ENCODE data around the gene RHBDF2.
A peak's percentile ranks its signal among the peaks of the same experiment; 100 is the strongest.

RHBDF2 gene

DNA sequence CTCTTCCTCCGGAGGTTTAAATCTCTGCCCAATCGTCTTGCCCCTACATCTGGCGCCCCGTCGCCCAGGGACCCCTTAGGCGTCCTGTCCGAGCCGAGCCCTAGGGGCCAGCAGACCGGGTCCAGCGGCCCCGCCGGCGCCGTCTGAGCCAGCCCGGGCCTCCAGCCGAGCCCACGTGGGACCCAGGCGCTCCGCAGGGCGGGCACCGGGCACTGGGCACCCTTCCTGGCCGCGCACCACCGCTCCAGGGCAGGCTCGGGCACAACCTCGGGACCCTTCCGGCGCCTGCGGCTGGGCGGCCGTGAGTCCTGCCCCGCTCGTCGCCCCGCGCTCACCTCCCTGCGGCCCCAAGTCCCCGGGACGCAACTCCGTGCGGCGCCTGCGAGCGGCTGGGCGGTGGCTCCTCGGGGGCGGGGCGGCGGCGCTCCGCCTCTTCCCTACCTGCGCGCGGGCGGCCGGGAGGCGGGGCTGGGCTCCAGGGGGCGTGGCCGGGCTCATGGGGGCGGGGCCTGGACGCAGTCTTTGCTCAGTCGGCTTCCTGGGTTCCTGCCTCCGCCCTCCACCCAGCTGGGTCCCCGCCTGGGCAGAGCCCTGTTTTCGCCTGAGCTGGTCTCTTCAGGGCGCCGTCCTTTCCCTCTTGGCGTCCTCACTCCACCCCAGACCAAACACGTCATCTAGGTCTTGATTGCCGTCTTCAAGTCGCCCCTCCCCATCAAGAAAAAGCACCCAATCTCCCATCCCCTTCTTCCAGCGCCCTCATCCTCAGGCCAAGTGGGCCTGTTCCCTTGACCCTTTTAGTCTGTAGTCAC is at the start of gene RHBDF2:
Gene RHBDF2 (minus strand): TSS at position 406 of the 809 bp plus-strand sequence. CDS start 19,899 bp downstream, outside the sequence.
- DNase-seq, result peak; percentile 80

DNA sequence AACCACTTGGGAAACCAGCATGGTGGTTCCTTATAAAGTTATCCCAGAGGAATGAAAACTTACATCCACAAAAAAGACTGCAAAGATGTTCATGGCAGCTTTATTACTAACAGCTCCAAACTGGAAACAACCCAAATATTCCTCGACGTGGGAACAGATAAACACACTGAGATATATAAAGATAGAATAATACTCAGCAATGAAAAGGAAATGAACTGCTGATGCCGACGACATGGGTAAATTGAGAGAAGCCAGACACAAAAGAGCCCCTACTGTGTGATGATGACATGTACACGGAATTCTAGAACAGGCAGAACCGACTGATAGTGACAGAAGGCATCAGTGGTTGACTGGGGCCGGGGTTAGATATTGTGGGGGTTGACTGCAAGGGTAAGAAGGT is 48.3 kb upstream of the RHBDF2 start:
- DNase-seq, result no peak

DNA sequence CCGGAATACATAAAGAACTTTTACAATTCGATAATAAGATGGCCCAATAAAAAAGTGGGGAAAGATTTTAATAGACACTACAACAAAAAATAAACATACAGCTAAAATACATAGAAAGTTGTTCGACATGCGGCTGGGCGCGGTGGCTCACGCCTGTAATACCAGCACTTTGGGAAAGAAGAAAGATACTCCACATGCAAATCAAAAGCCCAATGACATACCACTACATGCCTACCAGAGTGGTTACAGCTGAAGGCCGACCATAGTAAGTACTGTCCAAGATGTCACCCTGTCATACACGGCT is 47.9 kb upstream of the RHBDF2 start:
- no peak for DNase-seq

DNA sequence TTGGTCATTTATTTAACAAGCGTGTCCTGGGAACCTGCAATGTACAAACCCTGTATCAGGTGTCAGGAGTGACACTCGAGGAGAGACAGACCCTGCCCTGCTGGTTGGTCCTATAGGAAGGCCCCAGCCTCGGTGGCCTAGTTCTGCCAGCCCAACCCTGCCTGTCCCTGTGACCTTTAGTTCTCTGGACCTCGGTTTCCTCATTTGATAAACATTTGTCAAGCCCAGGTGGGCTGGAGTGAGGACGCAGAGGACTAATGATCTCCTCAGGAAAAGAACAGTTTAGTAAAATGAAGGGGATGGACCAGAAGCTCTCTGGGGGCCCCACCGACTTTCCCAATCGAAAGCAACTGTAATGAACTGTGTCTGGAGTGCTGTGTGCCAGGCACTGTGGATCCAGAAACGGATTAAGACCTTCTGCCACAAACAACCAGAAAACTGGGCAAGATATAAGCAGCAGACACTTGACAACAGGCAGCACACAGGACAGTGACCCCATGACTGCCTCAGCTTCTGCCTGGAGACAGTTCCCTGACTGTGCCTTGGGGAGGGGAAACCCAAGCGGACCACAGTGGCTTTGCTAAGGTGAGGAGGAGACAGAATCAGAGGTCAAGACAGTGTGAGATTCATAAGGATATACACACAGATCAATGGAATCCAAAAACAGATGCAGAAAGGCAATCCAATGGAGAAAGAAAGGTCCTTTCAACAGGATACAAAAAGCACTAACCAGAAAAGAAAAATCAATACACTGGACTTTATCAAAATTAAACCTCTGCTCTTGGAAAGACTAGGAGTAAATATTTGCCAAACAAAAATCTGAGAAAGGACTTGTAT is 47.4 kb upstream of the RHBDF2 start:
- no peak for DNase-seq

DNA sequence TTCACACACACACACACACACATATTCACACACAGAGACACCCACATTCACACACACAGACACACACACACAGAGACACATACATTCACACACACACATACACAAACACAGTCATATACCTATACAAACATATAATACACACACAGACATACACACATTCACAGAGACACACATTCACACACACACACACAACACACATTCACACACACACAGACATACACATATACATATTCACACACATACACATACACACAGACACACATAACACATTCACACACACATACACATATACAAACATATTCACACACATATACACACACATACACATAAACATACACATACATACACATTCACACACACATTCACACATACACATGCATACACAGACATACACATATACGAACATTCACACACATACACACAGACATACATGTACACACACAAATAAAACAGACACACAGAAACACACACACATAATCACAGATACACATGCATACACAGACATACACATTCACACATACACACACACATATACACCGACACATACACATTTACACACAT is 46.5 kb upstream of the RHBDF2 start:
- DNase-seq, result no peak

DNA sequence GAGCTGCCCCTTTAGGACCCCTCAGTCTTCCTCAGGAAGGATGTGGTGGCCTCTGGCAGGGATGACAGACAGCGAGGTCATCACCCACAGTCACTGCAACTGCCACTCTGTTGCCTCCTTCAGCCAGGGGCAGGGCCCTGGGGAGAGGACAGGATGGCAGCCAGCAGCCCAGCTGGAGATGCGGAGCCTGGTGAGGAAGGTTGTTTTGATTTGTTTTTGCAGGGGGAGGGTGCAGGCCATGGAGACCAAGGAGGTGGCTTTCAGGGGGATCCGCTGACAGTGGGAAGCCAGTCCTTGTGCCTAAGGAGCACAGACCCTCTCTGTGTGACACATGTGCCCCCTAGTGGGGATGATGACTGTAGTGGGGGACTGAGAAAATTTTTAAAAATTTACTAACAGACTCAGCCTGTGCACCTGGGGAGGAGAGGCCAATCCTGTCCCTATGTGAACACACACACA is 46.0 kb upstream of the RHBDF2 start:
- peak; percentile 75 for DNase-seq

DNA sequence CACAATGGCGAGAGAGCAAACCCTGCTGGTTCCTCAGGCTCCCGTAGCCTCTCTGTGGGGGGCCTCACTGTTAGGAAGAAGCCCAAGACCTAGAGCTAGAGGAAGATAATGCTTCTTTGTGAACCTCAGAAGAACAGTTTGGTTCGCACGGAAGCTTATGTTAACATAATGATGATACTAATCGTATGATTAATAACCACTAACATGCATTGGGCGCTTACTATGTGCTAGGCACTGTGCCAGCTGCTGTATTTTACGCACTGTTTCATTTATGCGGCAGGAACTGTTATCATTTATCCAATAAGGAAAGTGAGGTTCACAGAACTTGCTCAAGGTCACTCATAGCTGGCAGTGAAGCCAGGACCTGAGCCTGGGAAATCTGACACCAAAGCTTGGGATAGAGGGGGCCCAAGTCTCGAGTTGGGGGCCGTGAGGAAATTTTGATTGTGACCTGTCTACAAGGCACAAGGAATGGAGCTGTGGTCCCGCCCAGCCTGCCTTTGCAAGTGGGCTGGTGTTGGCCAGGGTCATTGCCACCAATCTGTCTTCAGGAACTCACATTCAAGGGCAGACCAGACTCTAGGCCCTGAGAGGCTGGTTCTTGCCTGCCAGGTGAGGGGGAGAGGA is 45.4 kb upstream of the RHBDF2 start:
- no peak for DNase-seq

DNA sequence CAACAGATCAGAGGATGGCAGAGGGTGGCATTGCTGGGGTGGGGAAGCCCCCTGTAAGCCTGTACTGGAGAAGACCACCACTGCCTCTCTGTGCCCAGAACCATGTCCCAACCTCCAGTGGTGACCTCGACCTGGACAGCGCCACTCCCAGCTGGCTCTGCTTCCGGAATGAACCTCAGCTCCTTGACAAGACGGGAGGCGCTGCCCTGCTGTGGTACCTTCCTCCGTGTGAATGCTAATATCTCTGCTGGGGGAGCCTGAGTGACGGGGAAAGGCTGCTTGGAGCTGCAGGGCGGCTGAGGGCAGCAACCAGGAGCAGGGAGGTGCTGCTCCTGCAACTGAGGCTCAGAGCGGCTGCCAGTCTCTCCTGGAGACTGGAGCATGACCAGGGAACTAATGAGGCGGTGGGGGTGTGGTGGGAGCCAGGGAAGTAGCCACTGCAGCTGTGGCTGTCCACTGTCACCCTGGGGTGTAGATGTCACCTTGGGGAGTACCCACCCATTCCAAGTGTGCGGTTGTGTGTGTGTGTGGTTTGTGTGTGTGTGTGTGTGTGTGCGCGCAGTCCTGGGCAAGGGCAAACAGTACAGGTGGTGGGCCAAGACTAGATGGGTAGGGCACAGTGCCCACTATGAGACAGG is 44.8 kb upstream of the RHBDF2 start:
- DNase-seq, result no peak

DNA sequence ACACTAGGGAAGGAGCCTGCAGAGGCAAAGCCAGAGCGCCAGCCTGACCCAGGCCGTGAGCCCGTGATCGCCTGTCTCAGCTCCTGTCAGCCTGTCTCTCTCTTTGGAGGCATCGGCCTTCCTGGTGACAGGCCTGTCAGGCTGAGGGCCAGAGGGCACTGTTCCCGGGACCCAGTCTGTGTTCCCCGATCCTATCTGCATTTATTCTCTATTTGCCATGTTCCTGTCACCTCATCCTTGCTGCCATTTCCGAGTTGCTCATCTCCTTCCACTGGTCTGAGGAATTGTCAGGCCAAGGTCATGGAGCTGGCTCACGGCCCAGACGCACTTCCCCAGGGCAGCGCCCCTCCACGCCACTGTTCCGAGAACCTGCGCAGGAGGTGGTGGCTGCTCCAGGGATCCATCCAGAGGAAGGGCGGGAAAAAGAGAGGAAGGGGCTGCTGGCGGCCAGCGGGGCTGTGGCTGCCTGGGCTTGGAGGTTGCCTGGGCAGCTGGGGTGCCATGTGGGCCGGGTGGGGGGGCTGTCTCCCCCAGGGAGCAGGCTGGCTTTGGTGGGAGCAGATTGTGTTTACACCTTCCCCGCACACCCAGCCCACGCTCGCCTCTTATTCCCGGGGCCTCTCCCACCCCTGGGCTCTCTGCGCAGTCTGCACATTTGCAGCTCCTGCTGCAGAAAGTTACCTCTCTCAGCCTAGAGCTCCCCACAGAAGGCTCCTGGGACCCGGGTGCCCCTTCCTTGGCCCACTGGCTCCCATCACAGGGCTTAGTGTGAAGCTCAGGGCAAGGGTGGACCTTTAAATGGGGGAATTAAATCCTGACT is 43.5 kb upstream of the RHBDF2 start:
- DNase-seq, result peak; percentile 65

DNA sequence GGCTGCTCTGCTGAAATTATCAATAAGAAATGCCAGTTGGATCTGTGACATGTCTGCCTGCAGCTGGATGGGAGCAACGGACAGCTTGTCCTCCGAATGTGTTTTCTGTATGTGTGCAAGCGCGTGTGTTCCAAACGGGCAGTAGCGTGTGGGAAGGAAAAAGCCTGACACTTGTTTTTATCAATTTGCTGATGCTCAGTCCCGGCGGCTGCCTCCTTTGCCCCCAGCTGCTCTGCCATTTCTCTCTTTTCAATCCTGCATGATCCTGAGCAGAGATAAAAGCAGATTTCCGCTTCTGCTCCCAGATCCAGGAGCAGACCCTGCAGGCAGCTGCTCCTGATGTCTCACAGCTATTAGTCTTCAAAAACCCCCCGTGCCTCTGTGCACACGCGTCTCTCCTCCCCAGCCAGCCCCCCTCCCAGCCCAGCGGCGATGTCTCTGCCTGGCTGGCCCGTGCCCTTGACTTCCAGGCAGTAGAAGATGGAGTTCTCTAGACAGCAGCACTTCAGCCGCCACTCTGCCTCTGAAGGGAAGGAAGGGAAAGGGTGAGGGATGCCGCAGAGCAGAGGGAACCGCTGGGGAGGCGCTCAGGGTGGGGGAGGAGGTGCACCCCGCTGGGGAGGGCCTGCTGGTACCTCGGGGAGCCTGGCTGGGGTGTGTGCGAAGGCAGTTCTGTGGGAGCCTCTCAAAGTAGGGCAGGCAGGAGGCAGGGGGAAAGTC is 42.8 kb upstream of the RHBDF2 start:
- DNase-seq, result peak; percentile 54

DNA sequence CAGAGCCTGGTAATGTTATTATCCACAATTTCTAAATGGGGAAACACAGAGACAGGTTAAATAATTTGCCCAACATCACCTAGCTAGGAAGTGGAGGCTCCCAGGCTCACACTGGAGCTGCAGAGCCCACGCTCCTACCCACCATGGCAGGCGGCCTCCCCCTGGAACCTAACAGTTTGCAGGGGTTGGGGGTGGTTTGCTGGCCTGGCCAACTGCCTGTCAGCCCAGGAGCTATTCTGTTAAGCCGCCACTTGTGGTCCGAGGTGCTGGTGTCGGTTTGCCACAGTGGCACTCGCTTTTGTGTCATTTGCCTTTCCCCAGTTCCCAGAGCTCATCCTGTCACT is 42.2 kb upstream of the RHBDF2 start:
- no peak for DNase-seq

DNA sequence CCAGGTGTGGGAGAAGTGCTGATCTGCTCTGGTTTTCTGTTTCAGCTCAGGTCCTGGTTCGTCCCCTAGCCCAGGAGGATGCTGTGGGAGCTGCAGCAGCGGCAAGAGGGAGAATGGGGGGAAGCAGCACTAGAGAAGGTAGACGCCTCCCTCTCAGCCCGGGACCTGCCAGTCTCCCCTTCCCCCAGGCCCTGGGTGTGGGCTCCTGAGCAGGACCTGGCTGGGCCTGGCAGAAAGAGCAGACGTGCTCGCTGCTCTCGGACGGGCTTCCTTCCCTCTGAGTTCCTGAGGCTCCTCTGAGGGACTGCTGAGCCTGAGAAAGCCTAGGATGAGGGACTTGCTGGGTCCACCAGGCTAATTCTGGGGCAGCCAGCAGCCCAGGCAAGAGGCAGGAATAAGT is 41.8 kb upstream of the RHBDF2 start:
- DNase-seq, result no peak

DNA sequence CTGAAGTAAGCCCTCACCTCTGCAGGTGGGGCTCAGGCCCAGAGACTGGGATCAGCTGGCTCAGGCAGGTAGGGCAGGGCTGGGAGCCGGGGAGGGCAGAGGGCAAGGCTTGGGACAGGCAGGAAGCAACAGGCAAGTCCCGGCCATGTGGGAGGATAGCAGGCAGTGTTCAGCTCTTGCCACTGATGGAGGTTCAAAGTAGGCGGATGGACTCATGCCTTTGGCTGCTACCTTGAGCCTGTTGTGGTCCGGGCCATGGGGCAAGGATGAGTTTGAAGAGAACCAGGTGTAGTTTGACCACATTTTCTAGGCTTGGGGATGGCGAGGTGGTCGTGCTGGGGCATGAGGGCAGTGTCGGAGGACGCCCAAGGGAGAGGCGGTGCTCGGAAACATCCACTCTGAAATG is 41.3 kb upstream of the RHBDF2 start:
- DNase-seq, result no peak

DNA sequence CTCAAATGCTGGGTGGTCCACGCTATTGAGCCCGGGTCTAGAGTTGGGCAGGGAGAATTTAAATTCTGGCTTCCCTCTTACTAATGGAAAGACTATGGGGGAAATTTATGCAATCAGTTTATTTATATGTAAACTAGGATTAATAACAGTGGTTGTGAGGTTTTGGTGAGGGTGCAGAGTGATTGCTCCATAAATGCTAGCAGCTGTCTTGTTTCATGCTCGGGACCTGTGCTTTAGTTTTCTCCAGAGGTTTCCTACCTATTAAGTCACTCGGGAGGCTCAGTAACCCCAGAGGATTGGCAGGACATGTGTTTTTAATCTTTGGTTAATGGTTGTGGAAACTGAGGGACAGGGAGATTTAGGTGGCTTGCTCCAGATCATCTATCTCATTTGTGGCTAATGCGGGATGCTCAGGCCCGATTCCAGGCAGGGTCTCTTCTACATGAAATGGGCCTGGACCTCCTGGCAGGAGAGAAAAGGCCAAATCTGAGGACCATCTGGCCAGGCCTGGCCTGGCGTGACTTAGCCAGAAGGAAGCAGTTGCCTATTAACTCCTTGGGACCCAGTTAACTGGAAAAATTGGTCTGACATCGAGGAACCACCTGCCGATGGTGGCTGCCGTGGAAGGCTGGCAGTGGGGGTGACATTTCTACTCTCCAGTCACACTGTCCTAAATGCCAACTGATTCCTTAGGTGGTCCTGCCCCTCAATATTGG is 40.7 kb upstream of the RHBDF2 start:
- DNase-seq, result no peak

DNA sequence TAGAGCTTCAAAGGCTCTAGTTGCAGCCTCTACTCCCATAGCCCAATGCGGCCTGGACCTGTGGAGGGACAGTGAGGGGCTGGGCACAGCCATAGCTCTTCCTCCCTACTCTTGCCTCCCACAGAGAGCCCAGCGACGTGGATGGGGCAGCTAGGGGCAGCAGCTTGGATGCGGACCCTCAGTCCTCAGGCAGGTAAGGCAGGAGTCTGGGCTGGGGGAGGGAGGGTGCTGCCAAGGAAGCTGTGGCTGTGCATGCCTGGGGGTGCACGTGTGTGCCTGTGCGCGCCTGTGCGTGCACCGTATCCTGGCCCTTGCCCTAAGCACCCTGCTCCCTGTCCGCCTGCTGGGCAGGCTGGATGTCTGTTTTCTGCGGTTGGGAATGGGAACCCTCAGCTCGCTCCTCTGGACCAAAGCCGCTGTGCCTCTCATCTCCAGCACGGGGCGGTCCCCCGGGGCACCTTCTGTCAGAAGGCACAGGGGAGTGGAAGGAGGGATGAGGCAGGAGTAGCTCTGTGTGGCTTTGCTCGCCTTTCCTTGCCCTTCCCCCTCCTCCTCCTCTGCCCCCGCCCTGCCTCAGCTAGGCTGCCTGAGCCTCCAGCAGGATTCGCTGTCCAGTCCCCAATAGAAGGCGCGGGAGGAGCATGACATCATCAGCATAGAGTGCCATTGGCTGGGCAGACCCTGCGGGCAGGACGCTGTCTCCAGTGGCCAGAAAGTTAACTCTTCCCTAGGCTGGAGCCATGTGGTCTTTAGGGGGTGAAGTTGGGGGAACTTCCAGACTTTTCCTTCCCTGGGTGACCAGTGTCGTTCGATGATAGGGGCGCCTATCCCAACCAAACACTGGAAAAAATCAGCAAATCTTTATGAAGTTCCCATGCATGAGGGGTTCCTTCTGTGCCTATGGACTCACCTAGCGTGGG is 39.4 kb upstream of the RHBDF2 start:
- peak; percentile 97 for DNase-seq

DNA sequence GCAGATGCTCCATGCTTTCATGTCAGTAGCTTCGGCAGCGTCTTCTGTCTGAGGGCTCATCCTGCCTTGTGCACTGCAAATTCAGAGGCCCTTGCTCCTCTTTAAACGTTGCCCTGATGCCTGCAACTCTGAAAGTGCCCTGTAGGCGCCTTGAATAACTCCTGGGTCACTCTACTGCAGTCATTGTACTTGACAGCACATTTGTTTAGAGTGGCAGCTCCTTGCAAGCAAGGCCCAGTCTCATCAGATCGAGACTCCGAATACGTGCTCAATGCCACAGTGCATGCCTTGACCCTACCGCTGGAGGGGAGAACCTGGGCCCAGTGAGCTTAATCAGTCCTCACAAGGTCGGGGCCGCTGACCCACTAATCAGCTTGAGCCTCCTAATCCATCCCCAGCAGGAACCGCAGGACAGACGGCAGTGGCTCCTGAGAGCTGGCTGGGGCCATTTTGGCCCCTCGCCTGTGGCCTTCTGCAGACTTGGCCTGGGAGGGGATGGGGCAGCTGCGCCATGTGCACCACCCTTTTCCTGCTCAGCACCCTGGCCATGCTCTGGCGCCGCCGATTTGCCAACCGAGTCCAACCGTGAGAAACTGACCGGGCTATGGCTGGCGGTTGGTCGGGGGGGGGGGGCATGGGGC is 38.5 kb upstream of the RHBDF2 start, which contains the start of gene PRCD:
Gene PRCD (plus strand): TSS at position 414 of the 641 bp plus-strand sequence. CDS start 98 bp downstream, at position 512.
- no peak for DNase-seq

DNA sequence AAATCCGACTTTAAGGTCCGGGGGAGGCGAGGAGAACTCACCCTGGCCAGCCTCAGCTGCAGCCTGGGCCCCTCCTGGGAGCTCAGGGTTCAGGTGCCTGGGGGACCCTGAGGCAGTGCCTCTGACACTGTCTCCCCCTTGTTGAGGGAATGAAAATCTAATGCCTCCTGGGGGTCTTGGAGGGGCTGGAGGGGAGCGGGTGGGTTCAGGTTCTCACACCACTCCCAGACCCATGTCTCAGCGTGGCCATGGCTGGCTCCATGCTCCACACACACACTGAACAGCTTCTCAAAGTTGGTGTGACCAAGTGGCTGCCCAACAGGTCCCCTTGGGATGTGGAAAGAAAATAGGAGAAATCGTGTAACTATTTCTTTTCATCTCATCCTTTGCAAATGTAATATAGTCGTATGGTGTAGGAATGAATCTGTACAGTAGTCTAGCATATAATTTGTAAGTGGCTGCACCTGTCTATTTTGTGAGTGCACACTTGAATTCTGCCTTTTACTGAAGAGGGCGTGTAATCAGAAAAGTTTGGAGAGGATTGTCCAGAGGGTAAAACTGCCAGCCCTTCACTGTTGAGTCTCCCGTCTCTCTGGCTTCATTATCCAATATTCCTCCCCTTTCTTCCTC is 37.8 kb upstream of the RHBDF2 start:
- DNase-seq, result no peak

DNA sequence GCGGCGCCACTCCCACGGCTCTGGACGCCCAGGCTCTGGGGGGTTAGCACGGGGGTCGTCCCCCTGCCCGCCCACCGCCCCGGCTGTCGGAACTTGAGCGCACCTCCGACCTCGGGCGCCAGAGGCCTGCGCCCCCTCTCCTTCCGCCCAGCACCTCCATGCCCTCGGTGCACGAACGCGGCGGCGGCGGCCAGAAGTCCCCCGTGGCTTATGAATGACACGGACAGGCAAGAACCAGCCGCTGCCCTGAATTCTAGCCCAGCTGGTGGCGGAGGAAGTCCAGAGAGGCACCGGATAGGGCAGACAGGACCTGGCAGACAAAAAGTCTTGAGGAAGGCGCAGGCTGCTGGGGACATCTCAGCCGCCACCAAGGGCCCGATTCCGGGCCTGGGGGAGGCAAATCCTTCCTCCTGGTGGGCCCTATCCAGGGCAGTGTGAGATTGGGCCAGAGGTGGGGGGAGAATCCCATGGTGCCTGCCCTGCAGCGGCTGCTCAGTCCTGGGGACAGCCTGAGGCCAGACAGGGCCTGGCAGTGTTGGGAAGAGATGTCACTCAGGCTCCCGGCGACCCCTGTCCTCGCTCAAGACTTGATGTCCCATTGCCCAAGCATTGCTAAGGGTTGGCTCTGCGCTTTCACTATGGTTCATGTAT is 37.2 kb upstream of the RHBDF2 start:
- no peak for DNase-seq

All from NCI-H2171 (cell line).